Motor neuron (in vitro differentiated cells): ENCODE measurements around the gene APEH. TPM values are rescaled to one million over a fixed set of nuclear protein-coding genes. Genes with fewer than 3 reads are reported as not detected.

Experiments
- ATAC-seq, 8 experiments: fragments of 200-7000 bp; cut with Tn5 transposase; replicated peaks in 6 of 8; 2 replicates each; pipeline ENCODE4 v1.8.0; 2021; ENCODE audit warnings: mild to moderate bottlenecking in 8 of 8, moderate library complexity in 8 of 8
- H3K27ac ChIP-seq, 2 donors: fragments of 250-450 bp; sonication (Bioruptor Pico); 2 replicates each; pipeline ENCODE4 v1.9.0; 2021; ENCODE audit warnings: antibody characterized with exemption in 2 of 2, mild to moderate bottlenecking in 2 of 2, moderate library complexity in 1 of 2
- H3K4me1 ChIP-seq, 2 donors: fragments of 250-450 bp; sonication (Bioruptor Pico); replicated peaks in 1 of 2; 2 replicates each; pipeline ENCODE4 v1.6.1; 2021; ENCODE audit warnings: antibody characterized with exemption in 2 of 2, mild to moderate bottlenecking in 2 of 2, moderate library complexity in 1 of 2
- H3K4me3 ChIP-seq, 5 donors: fragments of 250-450 bp; sonication (Bioruptor Pico); 2 replicates each; pipeline ENCODE4 v1.9.0; 2021; ENCODE audit warnings: antibody characterized with exemption in 5 of 5, mild to moderate bottlenecking in 5 of 5, moderate library complexity in 4 of 5
- WGBS, 10 experiments: fragments of 450-650 bp; shearing (Covaris generic); methylation state at CpG; one replicate each; pipeline ENCODE4 v1.0.0; 2022; 5-methylcytosine and 5-hydroxymethylcytosine counted together
- in situ Hi-C, 9 experiments: fragments of 400-800 bp; cut with MboI; loops; one replicate each; pipeline ENCODE4 v1.15.0; 2021; ENCODE audit warnings: low sequenced_read_pairs in 9 of 9, low pct_unique_long_range_greater_than_20kb in 2 of 9; ENCODE audit not compliant: unreplicated experiment in 9 of 9
- total RNA-seq, 8 experiments: library from RNA; unstranded; fragments of 300-600 nt; gene quantifications; 2 replicates each; pipeline versions ENCODE4 v1.2.3 to v1.2.4, GENCODE V29; 2022

Gene APEH
- total RNA-seq, 8 experiments from 2014 or later: 52.8 to 143 (median 75.2) TPM

DNA sequence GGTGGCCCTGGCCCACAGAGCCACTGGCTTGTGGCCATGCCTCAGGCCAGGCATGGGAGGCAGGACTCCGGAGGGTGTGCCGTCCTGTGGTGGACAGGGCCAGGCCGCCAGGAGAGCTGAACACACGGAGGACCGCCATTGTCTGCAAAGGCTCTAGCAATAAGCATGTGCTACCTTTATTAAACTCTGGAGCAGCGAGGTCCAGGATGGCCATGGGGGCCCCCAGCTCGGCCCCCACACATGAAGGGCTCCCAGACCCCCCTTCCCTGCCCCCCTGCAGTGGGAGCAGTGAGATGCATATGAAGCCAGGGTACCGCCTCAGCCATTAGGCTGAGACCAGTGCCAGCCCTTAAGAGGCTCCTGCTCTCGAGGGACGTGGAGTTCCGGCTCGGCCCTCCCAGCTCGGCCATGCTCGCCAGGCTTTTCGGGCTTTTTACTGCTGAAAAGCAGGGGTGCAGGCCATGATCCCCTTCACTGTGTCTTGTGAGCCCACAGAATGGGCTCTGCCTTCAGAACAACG lies 42.6 kb downstream of the APEH start:
- 65 to 100% (median 83%) methylated on average over 2 of the region's 16 CpGs; no CpG with 5 or more reads in 7 of the 10 experiments for WGBS, 10 experiments
- Histone ChIP-seq H3K4me3 (no peak overlapping the region), H3K4me1 (peaks cover 9 to 12% of the 10 kb centered on the region in 2 donors), H3K27ac (no peak overlapping the region)
- ATAC-seq: no peak
- in situ Hi-C loops: no loop called here

DNA sequence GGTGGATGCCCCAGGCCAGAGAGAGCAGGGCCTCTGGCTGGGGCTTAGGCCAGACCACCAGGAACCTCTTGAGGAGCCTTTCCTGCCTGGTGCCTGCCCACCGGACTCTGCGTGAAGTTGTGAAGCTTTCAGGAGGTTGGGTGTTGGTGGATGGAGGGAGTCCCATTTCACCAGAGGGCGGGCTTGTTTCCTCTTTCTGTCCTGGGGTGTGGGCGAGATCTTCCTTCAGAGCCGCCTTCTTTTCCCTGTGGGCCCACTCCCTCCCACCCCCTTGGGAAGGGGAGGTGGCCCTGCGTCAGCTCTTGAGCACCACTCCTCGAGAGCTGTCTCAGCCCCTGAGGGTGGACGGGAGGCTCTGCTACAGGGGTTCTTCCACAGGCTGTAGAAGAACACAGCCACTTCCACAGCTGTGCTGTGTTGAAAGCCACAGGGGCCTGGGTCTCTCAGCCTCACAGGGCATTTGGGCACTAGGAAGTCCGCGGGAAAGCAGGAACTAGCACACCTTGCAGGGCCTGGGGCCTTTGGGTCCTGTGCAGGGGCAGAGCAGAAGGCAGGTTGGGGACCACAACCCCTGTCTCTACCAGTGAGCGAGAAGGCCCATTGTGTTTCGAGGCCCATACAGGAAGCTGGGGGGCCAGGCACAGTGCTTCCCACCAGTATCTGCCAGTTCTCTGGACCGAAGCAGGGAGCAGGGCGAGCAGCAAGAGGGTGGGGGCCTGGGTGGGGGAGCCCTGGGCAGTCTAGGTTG lies 43.2 kb downstream of the APEH start:
- WGBS, 10 experiments: 80 to 100% methylated on average over 1 of the region's 14 CpGs; no CpG with 5 or more reads in 8 of the 10 experiments
- no peak for ATAC-seq
- in situ Hi-C loops: no loop called here

GRCh38 chr3:49717959-49718857 lies 44.1 kb downstream of the APEH start:
- WGBS, 10 experiments: 80 to 100% (median 95%) methylated on average over 1 to 34 of the region's 75 CpGs; no CpG with 5 or more reads in 4 of the 10 experiments
- no peak for ATAC-seq

More for the DNA sequence above, 43.2 kb downstream of the APEH start:
- Histone ChIP-seq H3K27ac (no peak overlapping the region), H3K4me1 (peaks cover 9 to 12% of the 10 kb centered on the region in 2 donors), H3K4me3 (no peak overlapping the region)

DNA sequence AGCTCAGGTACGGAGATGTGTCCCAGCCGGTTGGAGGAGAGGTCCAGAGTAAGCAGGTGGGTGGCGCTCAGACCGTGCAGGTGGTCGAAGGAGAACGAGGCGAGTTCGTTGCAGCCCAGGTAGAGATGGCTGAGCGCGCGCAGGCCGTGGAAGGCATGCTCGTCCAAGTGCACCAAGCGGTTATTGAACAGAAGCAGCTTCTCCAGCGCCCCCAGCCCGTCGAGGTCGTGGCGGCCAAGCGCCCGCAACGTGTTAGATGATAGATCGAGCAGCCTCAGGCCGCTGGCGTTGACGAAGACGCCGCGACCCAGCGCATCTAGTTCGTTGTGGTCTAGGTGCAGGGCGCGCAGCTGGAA lies 44.7 kb downstream of the APEH start:
- in situ Hi-C loops: no loop called here
- peak overlapping the region; percentile 40 to 72 (median 51) for H3K4me3 ChIP-seq
- 17 to 100% (median 33%) methylated on average over 1 to 20 of the region's 33 CpGs; no CpG with 5 or more reads in 4 of the 10 experiments for WGBS, 10 experiments
- H3K4me1 ChIP-seq: peaks cover 15 to 18% of the 10 kb centered on the region in 2 donors
- peak overlapping the region; percentile 46 to 54 for H3K27ac ChIP-seq
- no peak for ATAC-seq

More at GRCh38 chr3:49717959-49718857, 44.1 kb downstream of the APEH start:
- Histone ChIP-seq H3K4me1 (peaks cover 15 to 18% of the 10 kb centered on the region in 2 donors), H3K4me3 (no peak overlapping the region), H3K27ac (no peak overlapping the region)
- in situ Hi-C loops: no loop called here

- peak; percentile 50 to 69 (median 64) for ATAC-seq
- 0 to 18% (median 0%) methylated on average over 3 to 10 of the region's 50 CpGs; no CpG with 5 or more reads in 3 of the 10 experiments for WGBS, 10 experiments
- peaks cover 15 to 20% of the 10 kb centered on the region in 2 donors for H3K4me1 ChIP-seq
- H3K4me3 ChIP-seq: peak within 1 kb of the TSS; percentile 40 to 72 (median 51)
- H3K27ac ChIP-seq: peak within 1 kb of the TSS; percentile 46 to 54
- in situ Hi-C loops: no loop called here
Observed at GRCh38 chr3:49719214-49719884, 45.2 kb downstream of the APEH start, which contains the start of gene AMIGO3. TSS of gene AMIGO3 (minus strand) at chr3:49719684. CDS start at chr3:49719465, 219 bp downstream.

DNA sequence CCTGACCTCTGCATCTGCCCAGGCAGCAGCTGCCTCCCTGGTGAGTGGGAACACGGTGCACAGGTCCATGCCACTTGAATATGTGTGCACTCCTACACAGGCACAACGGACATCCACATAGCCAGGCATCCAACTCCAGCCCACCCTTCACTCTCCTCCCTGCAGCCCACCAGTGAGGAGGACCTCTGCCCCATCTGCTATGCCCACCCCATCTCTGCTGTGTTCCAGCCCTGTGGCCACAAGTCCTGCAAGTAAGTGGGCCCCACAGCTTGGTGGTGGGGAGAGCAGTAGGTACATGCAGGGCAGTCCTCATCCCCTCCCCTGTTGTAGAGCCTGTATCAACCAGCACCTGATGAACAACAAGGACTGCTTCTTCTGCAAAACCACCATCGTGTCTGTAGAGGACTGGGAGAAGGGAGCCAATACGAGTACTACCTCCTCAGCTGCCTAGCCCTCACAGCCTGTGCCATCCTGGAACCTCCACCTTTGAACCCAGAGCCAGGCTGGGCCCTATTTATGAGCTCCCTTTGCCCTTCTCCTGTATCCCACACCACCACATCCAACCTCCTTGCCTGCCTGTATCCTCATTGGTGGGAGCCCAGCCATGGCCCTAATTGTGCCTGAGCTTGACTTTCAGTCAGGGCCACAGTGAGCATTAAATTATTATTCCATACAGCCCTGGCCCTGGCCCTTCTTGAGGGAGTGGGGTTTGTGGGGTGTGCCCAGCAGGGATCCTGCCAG lies 46.9 kb downstream of the APEH start:
- Histone ChIP-seq H3K4me1 (peaks cover 20 to 25% of the 10 kb centered on the region in 2 donors), H3K4me3 (no peak overlapping the region), H3K27ac (no peak overlapping the region)
- in situ Hi-C loops: no loop called here
- ATAC-seq: no peak
- WGBS, 10 experiments: 92 to 100% (median 100%) methylated on average over 1 to 2 of the region's 4 CpGs; no CpG with 5 or more reads in 7 of the 10 experiments

GRCh38 chr3:49721596-49721895 lies 47.4 kb downstream of the APEH start:
- Histone ChIP-seq H3K4me3 (no peak overlapping the region), H3K4me1 (peaks cover 20 to 25% of the 10 kb centered on the region in 2 donors), H3K27ac (no peak overlapping the region)
- 32 to 96% (median 77%) methylated on average over 2 to 5 of the region's 9 CpGs; no CpG with 5 or more reads in 6 of the 10 experiments for WGBS, 10 experiments
- no peak for ATAC-seq
- in situ Hi-C loops: no loop called here

- Histone ChIP-seq H3K4me3 (peak overlapping the region in 2 of 5 donors; percentile 97 to 98), H3K27ac (no peak overlapping the region), H3K4me1 (peaks cover 20 to 25% of the 10 kb centered on the region in 2 donors)
- WGBS, 10 experiments: 73 to 100% (median 88%) methylated on average over 3 to 11 of the region's 26 CpGs; no CpG with 5 or more reads in 4 of the 10 experiments
- no peak for ATAC-seq
- in situ Hi-C loops: no loop called here
Observed at GRCh38 chr3:49721896-49722781, 48.0 kb downstream of the APEH start.

DNA sequence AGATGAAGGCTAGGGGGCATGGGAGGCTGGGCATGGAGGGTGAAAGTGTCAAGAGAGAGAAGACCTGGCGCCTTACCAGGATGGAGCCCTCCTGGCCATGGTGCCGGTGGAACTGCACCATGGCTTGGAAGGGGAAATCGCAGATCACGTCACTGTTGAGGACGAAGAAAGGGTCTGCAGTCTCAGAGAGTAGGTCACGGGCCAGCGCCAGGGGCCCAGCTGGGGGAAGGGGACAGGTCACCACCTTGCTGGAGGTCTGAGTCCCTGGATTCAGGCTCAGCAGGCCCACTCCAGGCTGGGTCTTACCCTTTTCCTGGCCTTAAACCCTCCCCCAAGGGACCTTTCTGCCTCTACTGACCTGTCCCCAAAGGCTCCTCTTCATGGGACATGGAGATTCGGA lies 48.7 kb downstream of the APEH start:
- peak overlapping the region; percentile 93 to 96 for H3K27ac ChIP-seq
- H3K4me1 ChIP-seq: peaks cover 20 to 25% of the 10 kb centered on the region in 2 donors
- ATAC-seq: no peak
- 0 to 80% (median 47%) methylated on average over 1 to 5 of the region's 8 CpGs; no CpG with 5 or more reads in 4 of the 10 experiments for WGBS, 10 experiments
- H3K4me3 ChIP-seq: peak overlapping the region; percentile 80 to 98 (median 93)
- in situ Hi-C loops: no loop called here

DNA sequence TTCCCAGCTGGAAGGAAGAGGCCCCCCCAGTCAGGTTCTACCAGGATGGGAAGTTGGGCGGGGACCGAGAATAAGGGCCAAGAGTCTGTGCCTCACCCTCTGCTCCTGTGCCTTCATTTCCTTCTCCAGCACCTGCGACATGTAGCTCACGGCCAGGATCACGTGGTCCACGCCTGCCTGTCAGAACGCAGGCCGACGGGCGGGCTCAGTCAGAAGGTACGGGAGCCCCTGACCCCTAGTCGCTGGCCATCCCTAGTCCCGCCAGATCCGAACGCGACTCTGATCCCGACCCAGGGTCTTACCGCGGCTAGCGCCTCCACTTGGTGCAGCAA lies 49.1 kb downstream of the APEH start:
- in situ Hi-C loops: no loop called here
- H3K4me1 ChIP-seq: peaks cover 20 to 25% of the 10 kb centered on the region in 2 donors

More for the DNA sequence above, 49.1 kb downstream of the APEH start:
- Histone ChIP-seq H3K27ac (peak overlapping the region; percentile 93 to 96), H3K4me3 (peak overlapping the region; percentile 80 to 98 (median 93))
- ATAC-seq: peak; percentile 4 to 33 (median 14)
- WGBS, 10 experiments: 0 to 2% (median 0%) methylated on average over 1 to 9 of the region's 20 CpGs; no CpG with 5 or more reads in 5 of the 10 experiments
